HL-60 (cell line): Measurements from ENCODE around the gene IRF5.

Source experiments
- POLR2AphosphoS5 ChIP-seq: IDR thresholded peaks from 2 replicates; pipeline ENCODE4 v1.6.1; 2012; ENCODE audit warnings: low read depth
- TF ChIP-seq, protein P1 (sequence below): IDR thresholded peaks from 2 replicates; pipeline ENCODE4 v1.6.1; 2012; ENCODE audit warnings: low read depth; ENCODE audit not compliant: insufficient replicate concordance

DNA sequence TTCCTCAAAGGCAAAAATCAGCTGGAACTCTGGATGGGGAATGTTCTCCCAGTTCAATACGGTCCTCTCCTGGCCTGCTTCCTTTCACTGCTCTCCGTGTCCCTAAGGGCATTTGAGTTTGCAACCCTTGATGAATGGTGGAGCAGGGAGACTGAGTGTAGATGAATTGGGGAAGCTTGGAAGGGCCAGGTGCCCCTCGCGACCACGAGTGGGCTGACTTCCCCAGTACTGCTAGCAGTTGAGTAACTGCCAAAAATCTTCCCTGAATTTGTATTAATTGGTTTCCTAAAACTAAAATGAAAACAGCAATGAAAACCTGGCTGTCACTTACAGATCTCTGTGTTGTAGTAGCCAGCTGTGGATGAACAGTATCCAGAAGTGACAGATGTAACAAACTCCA is 13.6 kb downstream of the IRF5 start:
- TF ChIP-seq POLR2AphosphoS5, result no peak
- TF ChIP-seq, protein P1, sequence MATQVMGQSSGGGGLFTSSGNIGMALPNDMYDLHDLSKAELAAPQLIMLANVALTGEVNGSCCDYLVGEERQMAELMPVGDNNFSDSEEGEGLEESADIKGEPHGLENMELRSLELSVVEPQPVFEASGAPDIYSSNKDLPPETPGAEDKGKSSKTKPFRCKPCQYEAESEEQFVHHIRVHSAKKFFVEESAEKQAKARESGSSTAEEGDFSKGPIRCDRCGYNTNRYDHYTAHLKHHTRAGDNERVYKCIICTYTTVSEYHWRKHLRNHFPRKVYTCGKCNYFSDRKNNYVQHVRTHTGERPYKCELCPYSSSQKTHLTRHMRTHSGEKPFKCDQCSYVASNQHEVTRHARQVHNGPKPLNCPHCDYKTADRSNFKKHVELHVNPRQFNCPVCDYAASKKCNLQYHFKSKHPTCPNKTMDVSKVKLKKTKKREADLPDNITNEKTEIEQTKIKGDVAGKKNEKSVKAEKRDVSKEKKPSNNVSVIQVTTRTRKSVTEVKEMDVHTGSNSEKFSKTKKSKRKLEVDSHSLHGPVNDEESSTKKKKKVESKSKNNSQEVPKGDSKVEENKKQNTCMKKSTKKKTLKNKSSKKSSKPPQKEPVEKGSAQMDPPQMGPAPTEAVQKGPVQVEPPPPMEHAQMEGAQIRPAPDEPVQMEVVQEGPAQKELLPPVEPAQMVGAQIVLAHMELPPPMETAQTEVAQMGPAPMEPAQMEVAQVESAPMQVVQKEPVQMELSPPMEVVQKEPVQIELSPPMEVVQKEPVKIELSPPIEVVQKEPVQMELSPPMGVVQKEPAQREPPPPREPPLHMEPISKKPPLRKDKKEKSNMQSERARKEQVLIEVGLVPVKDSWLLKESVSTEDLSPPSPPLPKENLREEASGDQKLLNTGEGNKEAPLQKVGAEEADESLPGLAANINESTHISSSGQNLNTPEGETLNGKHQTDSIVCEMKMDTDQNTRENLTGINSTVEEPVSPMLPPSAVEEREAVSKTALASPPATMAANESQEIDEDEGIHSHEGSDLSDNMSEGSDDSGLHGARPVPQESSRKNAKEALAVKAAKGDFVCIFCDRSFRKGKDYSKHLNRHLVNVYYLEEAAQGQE, result no peak
